Hepatocyte (in vitro differentiated cells): ENCODE results near the gene SPIRE1.

Experiments
- CTCF ChIP-seq: fragments of 200-600 bp; sonication (generic); IDR thresholded peaks from 2 replicates; pipeline ENCODE4 v1.5.1; 2016; ENCODE audit warnings: antibody characterized with exemption, mild to moderate bottlenecking; ENCODE audit not compliant: poor library complexity
- EZH2 ChIP-seq: fragments of 200-600 bp; sonication (generic); IDR thresholded peaks from 2 replicates; pipeline ENCODE4 v1.6.1; 2016; ENCODE audit warnings: antibody characterized with exemption, mild to moderate bottlenecking, borderline replicate concordance
- EZH2phosphoT487 ChIP-seq: fragments of 200-600 bp; sonication (generic); IDR thresholded peaks from one replicate; pipeline ENCODE4 v1.6.1; 2018; ENCODE audit warnings: antibody characterized with exemption, mild to moderate bottlenecking, low read depth, moderate library complexity; ENCODE audit not compliant: unreplicated experiment, severe bottlenecking

GRCh38 chr18:12703664-12704063 is 45.8 kb upstream of the SPIRE1 start:
- TF ChIP-seq CTCF (no peak), EZH2 (no peak), EZH2phosphoT487 (no peak)
